Spleen (tissue), 7 donors: ENCODE measurements around the gene TSPAN14.

ENCODE experiments used
- CTCF ChIP-seq, 11 experiments: fragments of 200-600 bp in 7 of 11; fragments of 450-650 bp in 4 of 11; sonication (generic) in 4 of 11; IDR thresholded peaks in 8 of 11; conservative IDR thresholded peaks in 3 of 11; 1 replicate in 7 of 11; 2 replicates in 4 of 11; pipeline versions ENCODE4 v1.4.0 to v1.8.0; 2016 to 2021; ENCODE audit warnings: antibody characterized with exemption in 11 of 11, inconsistent platforms in 4 of 11, mild to moderate bottlenecking in 1 of 11
- POLR2A ChIP-seq, 3 donors: fragments of 450-650 bp; IDR thresholded peaks; one replicate each; pipeline ENCODE4 v1.5.1; 2017; ENCODE audit warnings: antibody characterized with exemption in 3 of 3, mild to moderate bottlenecking in 1 of 3
- POLR2AphosphoS5 ChIP-seq, 3 donors: sonication (generic); formaldehyde crosslinking; IDR thresholded peaks; one replicate each; pipeline ENCODE4 v1.5.1; 2017; ENCODE audit warnings: antibody characterized with exemption in 3 of 3
- donor health status: DM: no; HTN: no; CAD: no; lungs with moderate emphysema.
- donor health status: DM: no; HTN: no; CAD: no.
- donor health status: DM: no; HTN: no; CAD: no.

GRCh38 chr10:80487421-80487785, 33.3 kb downstream of the TSPAN14 start:
- TF ChIP-seq POLR2A (IDR thresholded peaks at IDR 0.05) (no peak), CTCF (IDR thresholded peaks at IDR 0.05 in 8 of 11, conservative IDR thresholded peaks at IDR 0.05 in 3 of 11) (no peak), POLR2AphosphoS5 (IDR thresholded peaks at IDR 0.05) (no peak)
